ENCODE data around the gene NACC2.

The NACC2 gene

GRCh38 chr9:136135326-136136126 is 40.4 kb upstream of the NACC2 start:
- Histone ChIP-seq H3K36me3 (ENCODE audit: control insufficient read depth, insufficient read depth, low read length) (no peaks in the 10 kb centered on the region), H3K27ac (ENCODE audit: low read depth, low read length) (no peak overlapping the region), H3K9ac (ENCODE audit: low read length) (no peak overlapping the region), H3K4me1 (ENCODE audit: control insufficient read depth, insufficient read depth, low read length) (no peaks in the 10 kb centered on the region), H3K4me3 (ENCODE audit: low read length) (no peak overlapping the region), H3K27me3 (ENCODE audit: control insufficient read depth, insufficient read depth, low read length) (peaks cover 39% of the 10 kb centered on the region)

DNA sequence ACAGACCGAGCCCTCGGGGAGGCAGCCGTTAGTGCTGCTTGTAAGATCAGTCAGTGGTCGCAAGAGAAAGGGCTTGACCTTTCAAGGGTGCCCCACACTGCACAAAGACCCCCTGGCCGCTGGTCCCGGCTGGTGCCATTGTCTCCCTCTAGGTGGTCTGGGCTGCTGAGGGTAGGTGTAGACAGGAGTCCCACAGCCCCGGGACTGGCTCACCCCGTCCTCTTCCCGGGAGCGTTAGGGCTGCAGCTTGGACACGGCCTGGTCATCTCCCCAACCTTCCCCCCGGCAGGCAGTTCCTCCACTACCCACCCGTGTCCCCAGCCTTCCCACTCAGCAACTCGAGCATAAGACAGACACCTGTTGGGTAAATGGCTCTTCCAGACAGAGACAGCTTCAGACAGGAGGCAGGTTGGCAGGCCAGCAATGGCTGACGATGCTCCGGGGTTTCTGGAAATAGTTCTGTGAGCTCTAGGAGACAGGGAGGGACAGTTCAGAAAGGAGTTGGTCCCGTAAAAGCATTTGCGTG is 38.9 kb upstream of the NACC2 start:
- Histone ChIP-seq H3K36me3 (ENCODE audit: control insufficient read depth, insufficient read depth, low read length) (no peaks in the 10 kb centered on the region), H3K9ac (ENCODE audit: low read length) (no peak overlapping the region), H3K4me3 (ENCODE audit: low read length) (no peak overlapping the region), H3K27ac (ENCODE audit: low read depth, low read length) (no peak overlapping the region), H3K4me1 (ENCODE audit: control insufficient read depth, insufficient read depth, low read length) (no peaks in the 10 kb centered on the region), H3K27me3 (ENCODE audit: control insufficient read depth, insufficient read depth, low read length) (peaks cover 42% of the 10 kb centered on the region)

DNA sequence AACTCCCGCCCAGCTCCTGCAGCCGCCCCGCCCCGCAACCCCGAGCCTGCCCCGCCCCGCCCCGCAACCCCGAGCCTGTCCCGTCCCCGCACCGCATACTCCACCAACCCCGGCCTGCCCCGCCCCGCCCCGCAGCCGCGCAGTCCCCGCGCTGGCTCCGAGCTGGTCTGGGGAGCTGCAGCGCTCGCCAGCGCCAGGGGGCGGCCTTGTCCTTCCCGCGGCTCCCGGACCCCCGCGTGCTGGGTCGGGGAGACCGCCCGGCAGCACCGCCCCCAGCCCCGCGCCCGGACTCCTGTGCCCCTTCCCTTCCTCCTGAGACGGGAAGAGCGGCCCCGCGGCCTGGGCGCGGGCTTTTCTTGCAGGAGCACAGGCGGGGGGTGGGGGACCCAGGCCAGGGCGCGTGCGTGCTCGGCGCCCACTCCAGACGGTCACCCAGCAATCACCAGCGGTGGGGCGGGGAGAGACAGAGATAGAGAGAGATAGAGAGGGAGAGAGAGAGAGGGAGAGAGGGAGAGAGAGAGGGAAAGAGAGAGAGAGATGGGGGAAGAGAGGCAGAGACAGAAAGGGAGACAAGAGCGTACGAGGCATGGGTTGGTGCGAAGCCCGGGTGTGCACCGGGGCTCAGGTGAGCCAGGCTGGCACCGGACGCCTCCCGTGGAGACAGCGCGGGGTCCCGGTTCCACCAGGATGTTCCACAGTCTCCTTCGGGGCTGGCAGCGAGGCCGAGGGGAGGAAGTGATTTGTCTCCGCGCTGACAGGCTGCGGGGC is 38.3 kb upstream of the NACC2 start:
- Histone ChIP-seq H3K4me1 (ENCODE audit: control insufficient read depth, insufficient read depth, low read length) (no peaks in the 10 kb centered on the region), H3K27ac (ENCODE audit: low read depth, low read length) (no peak overlapping the region), H3K27me3 (ENCODE audit: control insufficient read depth, insufficient read depth, low read length) (peaks cover 44% of the 10 kb centered on the region), H3K4me3 (ENCODE audit: low read length) (peak overlapping the region; percentile 15), H3K36me3 (ENCODE audit: control insufficient read depth, insufficient read depth, low read length) (no peaks in the 10 kb centered on the region), H3K9ac (ENCODE audit: low read length) (no peak overlapping the region)

DNA sequence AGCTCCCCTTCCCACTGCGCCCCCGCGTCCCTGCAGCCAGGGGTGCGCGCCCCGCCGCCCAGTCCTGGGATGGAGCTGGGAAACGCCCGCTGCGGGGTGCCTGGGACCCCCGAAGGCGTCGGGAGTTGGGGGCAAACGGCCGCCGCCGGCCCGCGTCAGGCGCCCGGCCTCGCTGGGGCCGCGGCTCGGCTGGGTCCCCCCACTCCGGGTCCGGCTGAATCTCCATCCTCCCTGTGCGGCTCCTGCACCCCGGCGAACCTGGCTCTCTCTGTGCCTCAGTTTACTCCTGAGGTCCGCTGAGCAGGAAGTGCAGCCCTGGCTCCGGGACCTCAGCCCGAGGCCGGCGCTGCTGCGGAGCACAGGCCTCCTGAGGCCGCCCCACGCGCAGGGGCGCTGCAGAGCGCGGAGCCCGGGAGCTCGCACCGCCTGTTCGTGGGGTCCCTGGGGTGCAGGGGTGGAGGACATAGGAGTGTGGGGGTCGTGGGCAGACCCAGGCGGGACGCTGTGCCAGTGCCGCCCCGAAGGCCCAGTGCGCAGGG is 37.5 kb upstream of the NACC2 start:
- Histone ChIP-seq H3K36me3 (ENCODE audit: control insufficient read depth, insufficient read depth, low read length) (no peaks in the 10 kb centered on the region), H3K9ac (ENCODE audit: low read length) (no peak overlapping the region), H3K27me3 (ENCODE audit: control insufficient read depth, insufficient read depth, low read length) (peaks cover 44% of the 10 kb centered on the region), H3K4me3 (ENCODE audit: low read length) (no peak overlapping the region), H3K27ac (ENCODE audit: low read depth, low read length) (no peak overlapping the region), H3K4me1 (ENCODE audit: control insufficient read depth, insufficient read depth, low read length) (no peaks in the 10 kb centered on the region)

GRCh38 chr9:136131629-136132511 is 36.8 kb upstream of the NACC2 start:
- Histone ChIP-seq H3K4me1 (ENCODE audit: control insufficient read depth, insufficient read depth, low read length) (no peaks in the 10 kb centered on the region), H3K4me3 (ENCODE audit: low read length) (no peak overlapping the region), H3K9ac (ENCODE audit: low read length) (no peak overlapping the region), H3K36me3 (ENCODE audit: control insufficient read depth, insufficient read depth, low read length) (no peaks in the 10 kb centered on the region), H3K27ac (ENCODE audit: low read depth, low read length) (no peak overlapping the region), H3K27me3 (ENCODE audit: control insufficient read depth, insufficient read depth, low read length) (peaks cover 40% of the 10 kb centered on the region)

GRCh38 chr9:136129176-136129575 is 34.1 kb upstream of the NACC2 start:
- H3K27ac ChIP-seq (ENCODE audit: low read depth, low read length) = no peak overlapping the region
- no peaks in the 10 kb centered on the region for H3K4me1 ChIP-seq (ENCODE audit: control insufficient read depth, insufficient read depth, low read length)
- no peak overlapping the region for H3K9ac ChIP-seq (ENCODE audit: low read length)
- H3K4me3 ChIP-seq (ENCODE audit: low read length) = no peak overlapping the region
- peaks cover 30% of the 10 kb centered on the region for H3K27me3 ChIP-seq (ENCODE audit: control insufficient read depth, insufficient read depth, low read length)
- H3K36me3 ChIP-seq (ENCODE audit: control insufficient read depth, insufficient read depth, low read length) = no peaks in the 10 kb centered on the region

DNA sequence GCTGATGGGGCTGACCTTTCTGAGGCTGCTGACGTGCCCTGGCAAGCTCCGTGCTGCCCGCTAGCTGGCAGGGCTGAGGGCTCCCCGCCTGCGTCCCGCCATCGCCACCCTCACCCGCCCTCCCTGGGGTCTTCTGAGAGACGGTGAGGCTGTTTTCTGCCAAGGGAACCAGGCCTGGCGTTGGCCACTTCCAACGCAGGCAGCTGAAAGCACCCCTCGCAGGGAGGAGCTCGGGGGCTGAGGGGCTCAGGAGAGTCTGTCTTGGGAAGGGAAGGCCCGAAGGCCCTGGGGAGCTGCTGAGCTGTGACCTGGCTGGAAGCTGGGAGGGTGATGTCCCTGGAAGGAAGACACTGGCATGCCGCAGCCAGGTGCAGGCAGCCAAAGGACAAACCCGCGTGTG is 33.3 kb upstream of the NACC2 start:
- H3K27ac ChIP-seq (ENCODE audit: low read depth, low read length) = no peak overlapping the region
- no peak overlapping the region for H3K4me3 ChIP-seq (ENCODE audit: low read length)
- H3K36me3 ChIP-seq (ENCODE audit: control insufficient read depth, insufficient read depth, low read length) = no peaks in the 10 kb centered on the region
- H3K27me3 ChIP-seq (ENCODE audit: control insufficient read depth, insufficient read depth, low read length) = peaks cover 22% of the 10 kb centered on the region
- no peak overlapping the region for H3K9ac ChIP-seq (ENCODE audit: low read length)
- no peaks in the 10 kb centered on the region for H3K4me1 ChIP-seq (ENCODE audit: control insufficient read depth, insufficient read depth, low read length)

DNA sequence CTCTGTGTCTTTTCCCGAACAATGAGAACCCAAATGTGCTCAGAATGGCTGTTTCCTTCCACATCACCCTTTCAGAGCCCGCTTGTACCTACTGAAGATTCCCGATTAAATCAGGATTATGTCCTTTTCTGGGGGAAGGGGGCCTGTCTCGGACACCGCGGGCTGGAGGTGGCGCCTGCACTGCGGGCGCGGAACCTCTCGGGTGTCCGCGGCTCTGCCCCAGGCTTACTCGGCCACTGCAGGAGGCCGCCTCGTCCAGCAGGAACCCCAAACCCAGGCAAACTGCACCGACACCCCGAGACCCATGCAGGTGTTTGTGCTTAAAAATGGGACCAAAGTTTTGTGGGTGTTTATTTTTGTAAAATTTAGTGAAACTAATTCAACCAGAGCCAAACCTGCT is 32.2 kb upstream of the NACC2 start:
- Histone ChIP-seq H3K4me3 (ENCODE audit: low read length) (no peak overlapping the region), H3K36me3 (ENCODE audit: control insufficient read depth, insufficient read depth, low read length) (no peaks in the 10 kb centered on the region), H3K27ac (ENCODE audit: low read depth, low read length) (no peak overlapping the region), H3K27me3 (ENCODE audit: control insufficient read depth, insufficient read depth, low read length) (peaks cover 19% of the 10 kb centered on the region), H3K4me1 (ENCODE audit: control insufficient read depth, insufficient read depth, low read length) (peaks cover 5% of the 10 kb centered on the region), H3K9ac (ENCODE audit: low read length) (no peak overlapping the region)

- Histone ChIP-seq H3K9ac (ENCODE audit: low read length) (no peak overlapping the region), H3K27ac (ENCODE audit: low read depth, low read length) (no peak overlapping the region), H3K4me3 (ENCODE audit: low read length) (no peak overlapping the region), H3K4me1 (ENCODE audit: control insufficient read depth, insufficient read depth, low read length) (peaks cover 5% of the 10 kb centered on the region), H3K36me3 (ENCODE audit: control insufficient read depth, insufficient read depth, low read length) (no peaks in the 10 kb centered on the region), H3K27me3 (ENCODE audit: control insufficient read depth, insufficient read depth, low read length) (peaks cover 5% of the 10 kb centered on the region)
These were observed 30.0 kb upstream of the NACC2 start for GRCh38 chr9:136124976-136125692.

DNA sequence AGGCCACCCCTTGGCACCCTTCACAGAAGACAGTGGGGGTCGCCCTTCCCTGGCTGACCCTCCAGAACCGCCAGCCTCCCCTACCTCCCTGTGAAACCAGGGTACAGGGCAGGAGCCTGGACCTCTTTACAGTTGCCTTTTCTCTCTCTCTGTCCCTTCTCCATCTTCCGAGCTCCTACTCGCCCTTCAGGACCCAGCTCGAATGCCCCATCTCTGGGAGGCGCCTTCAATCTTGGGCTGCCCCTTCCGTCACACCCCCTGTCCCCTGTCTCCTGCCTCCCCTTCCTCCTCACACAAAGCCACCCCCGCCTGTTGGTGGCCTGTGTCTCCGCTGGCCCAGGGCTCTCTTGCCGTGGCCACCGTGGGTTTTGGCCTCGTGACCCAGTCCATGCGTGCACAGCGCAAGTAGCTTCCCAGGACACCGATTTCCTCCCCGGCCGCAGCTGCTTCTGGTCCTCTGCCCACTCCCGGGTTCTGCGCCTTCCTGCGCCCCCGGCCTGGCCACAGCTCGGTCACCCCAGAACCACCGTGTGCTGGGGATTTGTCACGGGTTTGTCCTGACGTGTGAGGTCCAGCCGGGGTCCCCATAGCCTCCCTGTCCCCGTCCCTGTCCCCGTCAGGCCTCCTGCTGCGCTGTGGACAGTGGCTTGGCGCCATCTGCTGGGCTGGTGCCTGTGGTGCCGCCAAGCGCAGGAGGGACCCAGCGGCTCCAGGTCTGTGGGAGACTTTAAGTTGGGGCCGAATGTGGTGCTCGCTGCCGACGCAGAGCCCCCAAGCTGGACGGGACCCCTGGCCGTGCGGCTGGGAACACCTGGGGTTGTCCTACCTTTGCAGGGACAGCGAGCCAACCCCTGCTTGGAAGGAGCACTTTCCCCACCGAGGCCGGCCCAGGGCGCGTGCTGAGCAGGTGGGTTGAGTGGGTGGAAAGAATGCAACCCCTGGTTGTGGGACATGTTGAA is 27.6 kb upstream of the NACC2 start:
- Histone ChIP-seq H3K27me3 (ENCODE audit: control insufficient read depth, insufficient read depth, low read length) (no peaks in the 10 kb centered on the region), H3K27ac (ENCODE audit: low read depth, low read length) (no peak overlapping the region), H3K4me1 (ENCODE audit: control insufficient read depth, insufficient read depth, low read length) (peaks cover 12% of the 10 kb centered on the region), H3K9ac (ENCODE audit: low read length) (no peak overlapping the region), H3K4me3 (ENCODE audit: low read length) (peak overlapping the region; percentile 42), H3K36me3 (ENCODE audit: control insufficient read depth, insufficient read depth, low read length) (no peaks in the 10 kb centered on the region)

DNA sequence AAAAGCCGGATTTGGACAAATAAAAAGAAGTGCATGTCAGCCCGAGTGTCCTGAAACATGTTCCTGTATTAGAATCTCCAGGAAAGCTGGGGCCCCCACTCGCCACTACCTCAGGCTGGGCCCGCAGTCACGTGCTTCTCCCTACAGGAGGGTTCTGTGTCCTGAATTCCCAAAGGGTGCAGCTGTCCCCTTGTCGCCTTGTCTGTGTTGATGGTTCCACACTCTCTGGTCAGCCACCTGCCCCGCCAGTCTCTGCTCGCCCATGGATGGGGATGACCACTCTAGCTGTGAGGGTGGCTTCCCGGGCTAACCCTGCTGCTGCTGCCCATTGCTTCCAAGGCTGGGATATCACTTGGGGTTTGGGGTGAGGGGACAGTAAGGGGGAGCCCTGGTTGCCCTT is 26.7 kb upstream of the NACC2 start:
- no peaks in the 10 kb centered on the region for H3K27me3 ChIP-seq (ENCODE audit: control insufficient read depth, insufficient read depth, low read length)
- H3K4me3 ChIP-seq (ENCODE audit: low read length) = no peak overlapping the region
- H3K9ac ChIP-seq (ENCODE audit: low read length) = no peak overlapping the region
- H3K27ac ChIP-seq (ENCODE audit: low read depth, low read length) = no peak overlapping the region
- H3K4me1 ChIP-seq (ENCODE audit: control insufficient read depth, insufficient read depth, low read length) = peaks cover 15% of the 10 kb centered on the region
- no peaks in the 10 kb centered on the region for H3K36me3 ChIP-seq (ENCODE audit: control insufficient read depth, insufficient read depth, low read length)
